Left renal pelvis (tissue), 4 donors: ENCODE measurements around the gene PPA1. TPM values are rescaled to one million over a fixed set of nuclear protein-coding genes. Genes with fewer than 3 reads are reported as not detected.
"Not testable (repeated sequence)": the region's sequence is repeated elsewhere in the genome, so short reads cannot be mapped to it uniquely, and the experiment has no call there.

Source experiments
- DNase-seq, 4 donors: peaks; one replicate each; pipeline ENCODE4 v3.0.0-alpha.2; 2013; ENCODE audit warnings: low read depth in 4 of 4, low spot score in 3 of 4
- polyA plus RNA-seq, 4 donors: library from polyadenylated mRNA; unstranded; fragments of 120-200 nt; gene quantifications; one replicate each; pipeline ENCODE4 v1.2.1, GENCODE V29; 2013; ENCODE audit not compliant: insufficient read length in 4 of 4

Gene PPA1
- polyA plus RNA-seq, 4 donors: 55.3 to 115 (median 89.4) TPM

GRCh38 chr10:70255329-70256299, 22.4 kb upstream of the PPA1 start:
- DNase-seq: no peak

- DNase-seq: no peak
Measured at GRCh38 chr10:70254778-70255328, 21.6 kb upstream of the PPA1 start.

GRCh38 chr10:70253878-70254765, 20.9 kb upstream of the PPA1 start:
- no peak for DNase-seq

- no peak for DNase-seq
Measured at GRCh38 chr10:70250961-70251680, 17.9 kb upstream of the PPA1 start.

GRCh38 chr10:70247360-70247759, 14.1 kb upstream of the PPA1 start:
- no peak for DNase-seq

- DNase-seq: no peak
Measured at GRCh38 chr10:70241081-70241480, 7.9 kb upstream of the PPA1 start.

GRCh38 chr10:70239986-70240385, 6.8 kb upstream of the PPA1 start:
- DNase-seq: not testable (repeated sequence)

- not testable (repeated sequence) for DNase-seq
Measured at GRCh38 chr10:70239077-70239976, 6.1 kb upstream of the PPA1 start.

GRCh38 chr10:70237958-70238536, 4.8 kb upstream of the PPA1 start:
- not testable (repeated sequence) for DNase-seq

GRCh38 chr10:70234668-70235447, 1.6 kb upstream of the PPA1 start:
- no peak for DNase-seq

GRCh38 chr10:70233939-70234300, 691 bp upstream of the PPA1 start:
- DNase-seq: no peak

GRCh38 chr10:70232859-70233108, 445 bp downstream of the PPA1 start:
- DNase-seq: no peak

- no peak for DNase-seq
Measured at GRCh38 chr10:70232155-70232858, 922 bp downstream of the PPA1 start.

- DNase-seq: no peak
Measured at GRCh38 chr10:70228491-70228890, 4.7 kb downstream of the PPA1 start.

- no peak for DNase-seq
Measured at GRCh38 chr10:70227548-70228320, 5.5 kb downstream of the PPA1 start.

- DNase-seq: no peak
Measured at GRCh38 chr10:70223728-70224127, 9.5 kb downstream of the PPA1 start.

- DNase-seq: not testable (repeated sequence)
Measured at GRCh38 chr10:70222811-70223447, 10.3 kb downstream of the PPA1 start.
